Common myeloid progenitor, CD34-positive (primary cell): ENCODE measurements around the gene C7orf33.
A peak's percentile ranks its signal among the peaks of the same experiment; 100 is the strongest.

Experiments
- CTCF ChIA-PET: fragments of 350-600 bp; sonication (Branson Sonifier 250); formaldehyde crosslinking; loops from one replicate; lab custom pipeline; 2021; ENCODE audit warnings: antibody characterized with exemption; lab: Charles Lee
- POLR2A ChIA-PET: fragments of 350-600 bp; sonication (Branson Sonifier 250); formaldehyde crosslinking; loops from one replicate; lab custom pipeline; 2021; ENCODE audit warnings: antibody characterized with exemption; lab: Charles Lee
- DNase-seq, 3 donors: peaks; one replicate each; pipeline versions ENCODE4 v3.0.0 to v3.0.0-alpha.2; 2013
- H3K27ac ChIP-seq, 2 experiments: 1 replicate in 1 of 2; 2 replicates in 1 of 2; pipeline ENCODE4 v1.7.0; 2013; ENCODE audit warnings: inconsistent platforms in 2 of 2, low read length in 2 of 2, mild to moderate bottlenecking in 2 of 2, low read depth in 1 of 2, moderate library complexity in 1 of 2; ENCODE audit not compliant: severe bottlenecking in 2 of 2, insufficient read depth in 1 of 2, poor library complexity in 1 of 2
- H3K27me3 ChIP-seq, 5 experiments: replicated peaks in 2 of 5; 1 replicate in 3 of 5; 2 replicates in 2 of 5; pipeline versions ENCODE4 v1.6.1 to v1.7.0; 2013; ENCODE audit warnings: low read length in 4 of 5, mild to moderate bottlenecking in 2 of 5, moderate library complexity in 2 of 5, inconsistent platforms in 1 of 5; ENCODE audit not compliant: insufficient read depth in 5 of 5, control insufficient read depth in 4 of 5
- H3K36me3 ChIP-seq, 4 experiments: 1 replicate in 2 of 4; 2 replicates in 2 of 4; pipeline versions ENCODE4 v1.6.1 to v1.7.0; 2013; ENCODE audit warnings: low read length in 3 of 4, control low read depth in 1 of 4, mild to moderate bottlenecking in 1 of 4; ENCODE audit not compliant: control insufficient read depth in 4 of 4, insufficient read depth in 4 of 4
- H3K4me1 ChIP-seq, 4 experiments: 1 replicate in 3 of 4; 2 replicates in 1 of 4; pipeline versions ENCODE4 v1.6.1 to v1.7.1; 2013; ENCODE audit warnings: low read length in 3 of 4, mild to moderate bottlenecking in 3 of 4, control low read depth in 1 of 4, inconsistent platforms in 1 of 4, moderate library complexity in 1 of 4; ENCODE audit not compliant: control insufficient read depth in 4 of 4, insufficient read depth in 4 of 4; ENCODE audit errors: control extremely low read depth in 1 of 4
- H3K4me3 ChIP-seq, 7 experiments: 1 replicate in 4 of 7; 2 replicates in 3 of 7; pipeline versions ENCODE4 v1.5.1 to v1.7.0; 2013; ENCODE audit warnings: mild to moderate bottlenecking in 7 of 7, low read length in 6 of 7, moderate library complexity in 6 of 7, inconsistent platforms in 2 of 7, low read depth in 2 of 7, control low read depth in 1 of 7; ENCODE audit not compliant: insufficient read depth in 4 of 7, control insufficient read depth in 1 of 7; ENCODE audit errors: extremely low read depth in 1 of 7
- H3K9me3 ChIP-seq, 5 experiments: 1 replicate in 4 of 5; 2 replicates in 1 of 5; pipeline versions ENCODE4 v1.6.1 to v1.7.1; 2013; ENCODE audit warnings: low read length in 4 of 5, mild to moderate bottlenecking in 2 of 5, inconsistent platforms in 1 of 5, low read depth in 1 of 5, moderate library complexity in 1 of 5; ENCODE audit not compliant: control insufficient read depth in 4 of 5, insufficient read depth in 2 of 5; ENCODE audit errors: control extremely low read depth in 1 of 5
- WGBS: methylation state at CpG from one replicate; pipeline ENCODE4 v1.1.5; 2013; ENCODE audit not compliant: insufficient coverage; 5-methylcytosine and 5-hydroxymethylcytosine counted together

Gene C7orf33

GRCh38 chr7:148623586-148624282 lies 33.2 kb downstream of the C7orf33 start:
- H3K27ac ChIP-seq = no peak overlapping the region
- ChIA-PET CTCF (interaction anchor here (0.7 to 2.4 kb wide), 3 partner anchors 9 to 59 kb away, joined by 3 to 9 read pairs (median 3); no protein-coding TSS in a partner anchor), POLR2A (no interaction called here)
- H3K4me3 ChIP-seq = no peak overlapping the region
- 100% methylated on average over 1 of the region's 10 CpGs for WGBS
- no peaks in the 10 kb centered on the region for H3K36me3 ChIP-seq
- peaks cover 0 to under 1% (median 0%) of the 10 kb centered on the region in 5 experiments for H3K9me3 ChIP-seq
- no peaks in the 10 kb centered on the region for H3K27me3 ChIP-seq
- peaks cover 0 to 15% (median under 1%) of the 10 kb centered on the region in 4 experiments for H3K4me1 ChIP-seq
- DNase-seq = peak in 2 of 3 donors; percentile 39 to 56

- H3K27me3 ChIP-seq = no peaks in the 10 kb centered on the region
- H3K4me1 ChIP-seq = peaks cover 0 to 19% (median 2%) of the 10 kb centered on the region in 4 experiments
- ChIA-PET CTCF (interaction anchor here (0.8 to 2.4 kb wide), 3 partner anchors 10 to 16 kb away, joined by 3 to 9 read pairs (median 4); no protein-coding TSS in a partner anchor), POLR2A (no interaction called here)
- H3K4me3 ChIP-seq = no peak overlapping the region
- no peak overlapping the region for H3K27ac ChIP-seq
- DNase-seq = no peak
- no peaks in the 10 kb centered on the region for H3K9me3 ChIP-seq
- WGBS = 98% methylated on average over 4 of the region's 4 CpGs
- H3K36me3 ChIP-seq = no peaks in the 10 kb centered on the region
Observed at GRCh38 chr7:148624735-148625134, 34.2 kb downstream of the C7orf33 start.

GRCh38 chr7:148625342-148625741 lies 34.8 kb downstream of the C7orf33 start:
- peaks cover 0 to 19% (median 2%) of the 10 kb centered on the region in 4 experiments for H3K4me1 ChIP-seq
- H3K27me3 ChIP-seq = no peaks in the 10 kb centered on the region
- CTCF ChIA-PET = interaction anchor here (1.3 to 2.4 kb wide), 2 partner anchors 9 to 17 kb away, joined by 4 to 9 read pairs; no protein-coding TSS in a partner anchor
- H3K4me3 ChIP-seq = no peak overlapping the region
- H3K9me3 ChIP-seq = no peaks in the 10 kb centered on the region
- no peak overlapping the region for H3K27ac ChIP-seq
- no peak for DNase-seq
- no peaks in the 10 kb centered on the region for H3K36me3 ChIP-seq
- WGBS = 90% methylated on average over 3 of the region's 3 CpGs
- POLR2A ChIA-PET = no interaction called here

DNA sequence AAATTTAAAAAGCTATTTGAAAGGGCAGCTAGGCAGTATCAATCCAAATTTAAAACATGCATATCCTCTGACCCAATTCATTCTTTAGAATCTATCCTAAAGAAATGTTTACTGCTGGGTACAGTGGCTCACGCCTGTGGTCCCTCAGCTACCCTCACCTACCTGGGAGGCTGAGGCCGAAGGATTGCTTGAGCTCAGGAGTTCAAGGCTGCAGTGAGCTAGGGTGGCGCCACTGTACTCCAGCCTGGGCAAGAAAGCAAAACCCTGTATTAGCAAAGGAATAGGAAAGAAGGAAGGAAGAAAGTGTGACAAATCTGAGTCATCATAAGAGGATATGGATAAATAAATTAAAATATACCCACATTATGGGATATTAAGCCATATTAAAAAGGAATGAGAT lies 36.3 kb downstream of the C7orf33 start:
- no peak for DNase-seq
- 100% methylated on average over 2 of the region's 3 CpGs for WGBS
- Histone ChIP-seq H3K27ac (no peak overlapping the region), H3K4me1 (peaks cover 0 to 16% (median 2%) of the 10 kb centered on the region in 4 experiments), H3K9me3 (no peaks in the 10 kb centered on the region), H3K27me3 (no peaks in the 10 kb centered on the region), H3K36me3 (no peaks in the 10 kb centered on the region), H3K4me3 (no peak overlapping the region)
- ChIA-PET POLR2A (no interaction called here), CTCF (interaction anchor here (0.7 to 1.1 kb wide), 3 partner anchors 11 to 49 kb away, joined by 3 read pairs; no protein-coding TSS in a partner anchor)

GRCh38 chr7:148628011-148628410 lies 37.4 kb downstream of the C7orf33 start:
- WGBS = 95% methylated on average over 6 of the region's 7 CpGs
- Histone ChIP-seq H3K9me3 (peaks cover 0 to under 1% (median 0%) of the 10 kb centered on the region in 5 experiments), H3K27me3 (no peaks in the 10 kb centered on the region), H3K36me3 (no peaks in the 10 kb centered on the region), H3K27ac (no peak overlapping the region), H3K4me3 (no peak overlapping the region), H3K4me1 (peaks cover 0 to 16% (median 2%) of the 10 kb centered on the region in 4 experiments)
- DNase-seq = no peak
- POLR2A ChIA-PET = no interaction called here
- CTCF ChIA-PET = interaction anchor here (0.6 kb wide), 1 partner anchor 378 kb away, joined by 3 read pairs; no protein-coding TSS in a partner anchor

- DNase-seq = no peak
- CTCF ChIA-PET = no interaction called here
- POLR2A ChIA-PET = no interaction called here
- Histone ChIP-seq H3K9me3 (peaks cover 0 to 4% (median 0%) of the 10 kb centered on the region in 5 experiments), H3K4me1 (peaks cover 0 to 14% (median 5%) of the 10 kb centered on the region in 4 experiments), H3K27me3 (no peaks in the 10 kb centered on the region), H3K27ac (no peak overlapping the region), H3K36me3 (no peaks in the 10 kb centered on the region), H3K4me3 (no peak overlapping the region)
- WGBS = 87% methylated on average over 3 of the region's 6 CpGs
Observed at GRCh38 chr7:148630078-148630477, 39.5 kb downstream of the C7orf33 start.

GRCh38 chr7:148633761-148634160 lies 43.2 kb downstream of the C7orf33 start:
- Histone ChIP-seq H3K27ac (no peak overlapping the region), H3K27me3 (no peaks in the 10 kb centered on the region), H3K36me3 (no peaks in the 10 kb centered on the region), H3K4me1 (peaks cover 0 to 11% (median 4%) of the 10 kb centered on the region in 4 experiments), H3K4me3 (no peak overlapping the region), H3K9me3 (peaks cover 0 to 4% (median 0%) of the 10 kb centered on the region in 5 experiments)
- WGBS = 100% methylated on average over 1 of the region's 6 CpGs
- ChIA-PET CTCF (interaction anchor here (1.1 to 2.9 kb wide), 2 partner anchors 9 to 12 kb away, joined by 3 to 9 read pairs; no protein-coding TSS in a partner anchor), POLR2A (no interaction called here)
- no peak for DNase-seq
